Keratinocyte (primary cell): ENCODE measurements around the gene HAND1. TPM values are rescaled to one million over a fixed set of nuclear protein-coding genes. Genes with fewer than 3 reads are reported as not detected.

Experiments
- DNase-seq: peaks from one replicate; pipeline ENCODE4 v3.0.0-alpha.2; 2011; ENCODE audit warnings: low read depth, missing footprints, low spot score
- FAIRE-seq: peaks from 2 replicates; lab custom pipeline; 2011; peaks lifted over from hg19 to GRCh38; lab: Jason Lieb, UNC
- H2AFZ ChIP-seq: 2 replicates; pipeline ENCODE4 v1.6.0; 2012; ENCODE audit warnings: low read length, control low read depth, inconsistent platforms; ENCODE audit not compliant: control insufficient read depth
- H3K27ac ChIP-seq: 2 replicates; pipeline ENCODE4 v1.5.1; 2011; ENCODE audit warnings: low read length; ENCODE audit not compliant: control insufficient read depth, insufficient read depth
- H3K27me3 ChIP-seq: 3 replicates; pipeline ENCODE4 v1.6.0; 2011; ENCODE audit warnings: low read length; ENCODE audit not compliant: control insufficient read depth, insufficient read depth; ENCODE audit errors: extremely low read depth
- H3K36me3 ChIP-seq, 2 experiments: 2 replicates in 1 of 2; 3 replicates in 1 of 2; pipeline ENCODE4 v1.5.1; 2011; ENCODE audit warnings: low read length in 2 of 2, mild to moderate bottlenecking in 1 of 2; ENCODE audit not compliant: control insufficient read depth in 2 of 2, insufficient read depth in 2 of 2; ENCODE audit errors: extremely low read depth in 1 of 2
- H3K4me1 ChIP-seq: 3 replicates; pipeline ENCODE4 v1.5.1; 2011; ENCODE audit warnings: low read length; ENCODE audit not compliant: control insufficient read depth, insufficient read depth; ENCODE audit errors: extremely low read depth
- H3K4me2 ChIP-seq: 3 replicates; pipeline ENCODE4 v1.6.0; 2011; ENCODE audit warnings: low read depth, low read length; ENCODE audit not compliant: control insufficient read depth, insufficient read depth; ENCODE audit errors: extremely low read depth
- H3K4me3 ChIP-seq, 3 experiments: fragments of 200-600 bp in 1 of 3; sonication (generic) in 1 of 3; 2 replicates in 2 of 3; 3 replicates in 1 of 3; pipeline ENCODE4 v1.5.1; 2011 to 2016; ENCODE audit warnings: low read length in 3 of 3, mild to moderate bottlenecking in 3 of 3, control low read depth in 2 of 3, inconsistent platforms in 1 of 3, low read depth in 1 of 3, mixed read lengths in 1 of 3, mixed run types in 1 of 3, moderate library complexity in 1 of 3; ENCODE audit not compliant: control insufficient read depth in 2 of 3, insufficient read depth in 2 of 3; ENCODE audit errors: extremely low read depth in 1 of 3
- H3K79me2 ChIP-seq: 2 replicates; pipeline ENCODE4 v1.6.0; 2012; ENCODE audit warnings: low read length; ENCODE audit not compliant: control insufficient read depth, insufficient read depth
- H3K9ac ChIP-seq: 3 replicates; pipeline ENCODE4 v1.6.0; 2011; ENCODE audit warnings: low read length; ENCODE audit not compliant: control insufficient read depth, insufficient read depth; ENCODE audit errors: extremely low read depth
- H3K9me1 ChIP-seq: 3 replicates; pipeline ENCODE4 v1.6.0; 2011; ENCODE audit warnings: low read length; ENCODE audit not compliant: control insufficient read depth, insufficient read depth; ENCODE audit errors: extremely low read depth
- H3K9me3 ChIP-seq: 2 replicates; pipeline ENCODE4 v1.5.1; 2012; ENCODE audit warnings: low read depth, low read length; ENCODE audit not compliant: control insufficient read depth
- H4K20me1 ChIP-seq: 3 replicates; pipeline ENCODE4 v1.6.0; 2011; ENCODE audit warnings: low read length; ENCODE audit not compliant: control insufficient read depth, insufficient read depth; ENCODE audit errors: extremely low read depth
- CTCF ChIP-seq, 3 experiments: IDR thresholded peaks in 1 of 3; conservative IDR thresholded peaks in 1 of 3; optimal IDR thresholded peaks in 1 of 3; 2 replicates in 2 of 3; 3 replicates in 1 of 3; pipeline versions ENCODE3 to v1.5.1; 2011; ENCODE audit warnings: low read length in 3 of 3, mild to moderate bottlenecking in 3 of 3, moderate library complexity in 2 of 3, control low read depth in 1 of 3, inconsistent platforms in 1 of 3; ENCODE audit not compliant: insufficient read depth in 2 of 3; ENCODE audit errors: extremely low read depth in 1 of 3
- EZH2 ChIP-seq: IDR thresholded peaks from one replicate; pipeline ENCODE4 v1.6.1; 2012; ENCODE audit warnings: inconsistent platforms, mild to moderate bottlenecking, low read length, moderate library complexity
- dilution Hi-C: fragments of 300-500 bp; cut with MboI; formaldehyde crosslinking; loops from one replicate; pipeline ENCODE4 v1.7.0; 2020; ENCODE audit warnings: low sequenced_read_pairs; ENCODE audit not compliant: extremely low pct_ligation_motif_present
- polyA plus RNA-seq, 5 experiments: library from polyadenylated mRNA; depleted of rRNA in 3 of 5; stranded (reverse) in 3 of 5; stranded (forward) in 1 of 5; unstranded in 1 of 5; fragments of >200 nt; gene quantifications; 1 replicate in 1 of 5; 2 replicates in 3 of 5; 3 replicates in 1 of 5; pipeline versions ENCODE4 v1.2.1 to v1.2.3, GENCODE V29; 2011 to 2012; ENCODE audit warnings: missing spikeins in 2 of 5, low read depth in 1 of 5, low replicate concordance in 1 of 5

HAND1 gene
- polyA plus RNA-seq, 1 donor (not counting 4 experiments of a cell fraction or from before 2014, with no cell fraction given): not detected

GRCh38 chr5:154466147-154466546 lies 11.9 kb downstream of the HAND1 start:
- TF ChIP-seq CTCF (optimal IDR thresholded peaks at IDR 0.05 in 1 of 3, IDR thresholded peaks at IDR 0.05 in 1 of 3, conservative IDR thresholded peaks at IDR 0.05 in 1 of 3; ENCODE audit: extremely low read depth in 1 of 3, insufficient read depth in 2 of 3, low read length in 3 of 3): no peak
- TF ChIP-seq EZH2: no peak
- dilution Hi-C loops: no loop called here
- Histone ChIP-seq H3K9me1 (no peaks in the 10 kb centered on the region), H3K4me2 (no peak overlapping the region), H4K20me1 (no peaks in the 10 kb centered on the region), H3K4me1 (no peaks in the 10 kb centered on the region), H3K9ac (no peak overlapping the region), H3K27me3 (peaks cover 13% of the 10 kb centered on the region), H2AFZ (no peak overlapping the region), H3K36me3 (no peaks in the 10 kb centered on the region), H3K79me2 (no peaks in the 10 kb centered on the region), H3K9me3 (no peaks in the 10 kb centered on the region), H3K27ac (no peak overlapping the region), H3K4me3 (no peak overlapping the region)
- no peak for FAIRE-seq
- no peak for DNase-seq

- DNase-seq (no peak), FAIRE-seq (no peak)
- no peaks in the 10 kb centered on the region for H3K9me1 ChIP-seq
- dilution Hi-C loops: no loop called here
- H3K9me3 ChIP-seq: no peaks in the 10 kb centered on the region
- H4K20me1 ChIP-seq: no peaks in the 10 kb centered on the region
- H3K4me3 ChIP-seq: no peak overlapping the region
- H2AFZ ChIP-seq: no peak overlapping the region
- H3K4me1 ChIP-seq: no peaks in the 10 kb centered on the region
- H3K9ac ChIP-seq: no peak overlapping the region
- peaks cover 3% of the 10 kb centered on the region for H3K27me3 ChIP-seq
- H3K4me2 ChIP-seq: no peak overlapping the region
- H3K27ac ChIP-seq: no peak overlapping the region
- H3K79me2 ChIP-seq: no peaks in the 10 kb centered on the region
- no peaks in the 10 kb centered on the region for H3K36me3 ChIP-seq
- no peak for TF ChIP-seq CTCF (optimal IDR thresholded peaks at IDR 0.05 in 1 of 3, IDR thresholded peaks at IDR 0.05 in 1 of 3, conservative IDR thresholded peaks at IDR 0.05 in 1 of 3; ENCODE audit: extremely low read depth in 1 of 3, insufficient read depth in 2 of 3, low read length in 3 of 3)
These were observed 12.9 kb downstream of the HAND1 start for GRCh38 chr5:154465169-154465568.
